ENCODE measurements around the gene ACOT13.

The ACOT13 gene

DNA sequence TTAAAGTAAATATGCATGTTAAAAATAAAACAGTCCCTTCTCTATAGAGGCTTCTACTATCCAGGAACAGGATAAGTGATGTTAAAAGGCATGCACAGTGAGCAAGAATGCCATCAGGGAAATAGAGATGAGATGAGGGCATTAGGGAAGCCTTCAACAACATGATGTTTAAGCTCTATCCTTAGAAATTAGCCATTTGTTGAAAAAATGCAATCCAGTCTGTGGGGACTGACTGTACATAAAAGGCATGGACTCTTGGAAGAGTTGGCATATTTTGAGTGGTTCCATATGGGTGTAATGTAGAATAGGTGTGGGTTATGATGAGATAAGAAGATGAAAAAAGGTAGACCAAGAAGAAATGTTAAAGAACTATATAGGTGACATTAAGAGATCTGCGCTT, 26.7 kb upstream of the ACOT13 start:
- TF ChIP-seq POLR2AphosphoS5 (IDR thresholded peaks at IDR 0.05; ENCODE audit: low read depth, low read length): no peak
- no peak for TF ChIP-seq TAF1 (IDR thresholded peaks at IDR 0.05; ENCODE audit: borderline replicate concordance, insufficient read depth, low read length)
- TF ChIP-seq SIN3A (IDR thresholded peaks at IDR 0.05; ENCODE audit: borderline replicate concordance, insufficient read depth, low read length): no peak
- TF ChIP-seq, protein P1, sequence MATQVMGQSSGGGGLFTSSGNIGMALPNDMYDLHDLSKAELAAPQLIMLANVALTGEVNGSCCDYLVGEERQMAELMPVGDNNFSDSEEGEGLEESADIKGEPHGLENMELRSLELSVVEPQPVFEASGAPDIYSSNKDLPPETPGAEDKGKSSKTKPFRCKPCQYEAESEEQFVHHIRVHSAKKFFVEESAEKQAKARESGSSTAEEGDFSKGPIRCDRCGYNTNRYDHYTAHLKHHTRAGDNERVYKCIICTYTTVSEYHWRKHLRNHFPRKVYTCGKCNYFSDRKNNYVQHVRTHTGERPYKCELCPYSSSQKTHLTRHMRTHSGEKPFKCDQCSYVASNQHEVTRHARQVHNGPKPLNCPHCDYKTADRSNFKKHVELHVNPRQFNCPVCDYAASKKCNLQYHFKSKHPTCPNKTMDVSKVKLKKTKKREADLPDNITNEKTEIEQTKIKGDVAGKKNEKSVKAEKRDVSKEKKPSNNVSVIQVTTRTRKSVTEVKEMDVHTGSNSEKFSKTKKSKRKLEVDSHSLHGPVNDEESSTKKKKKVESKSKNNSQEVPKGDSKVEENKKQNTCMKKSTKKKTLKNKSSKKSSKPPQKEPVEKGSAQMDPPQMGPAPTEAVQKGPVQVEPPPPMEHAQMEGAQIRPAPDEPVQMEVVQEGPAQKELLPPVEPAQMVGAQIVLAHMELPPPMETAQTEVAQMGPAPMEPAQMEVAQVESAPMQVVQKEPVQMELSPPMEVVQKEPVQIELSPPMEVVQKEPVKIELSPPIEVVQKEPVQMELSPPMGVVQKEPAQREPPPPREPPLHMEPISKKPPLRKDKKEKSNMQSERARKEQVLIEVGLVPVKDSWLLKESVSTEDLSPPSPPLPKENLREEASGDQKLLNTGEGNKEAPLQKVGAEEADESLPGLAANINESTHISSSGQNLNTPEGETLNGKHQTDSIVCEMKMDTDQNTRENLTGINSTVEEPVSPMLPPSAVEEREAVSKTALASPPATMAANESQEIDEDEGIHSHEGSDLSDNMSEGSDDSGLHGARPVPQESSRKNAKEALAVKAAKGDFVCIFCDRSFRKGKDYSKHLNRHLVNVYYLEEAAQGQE (IDR thresholded peaks at IDR 0.05; ENCODE audit: insufficient read depth in 1 of 2, low read depth in 2 of 2, low read length in 2 of 2): no peak
- no peak for TF ChIP-seq FOXP2 (optimal IDR thresholded peaks at IDR 0.05; ENCODE audit: borderline replicate concordance, extremely low read depth, extremely low read length, insufficient read depth)

DNA sequence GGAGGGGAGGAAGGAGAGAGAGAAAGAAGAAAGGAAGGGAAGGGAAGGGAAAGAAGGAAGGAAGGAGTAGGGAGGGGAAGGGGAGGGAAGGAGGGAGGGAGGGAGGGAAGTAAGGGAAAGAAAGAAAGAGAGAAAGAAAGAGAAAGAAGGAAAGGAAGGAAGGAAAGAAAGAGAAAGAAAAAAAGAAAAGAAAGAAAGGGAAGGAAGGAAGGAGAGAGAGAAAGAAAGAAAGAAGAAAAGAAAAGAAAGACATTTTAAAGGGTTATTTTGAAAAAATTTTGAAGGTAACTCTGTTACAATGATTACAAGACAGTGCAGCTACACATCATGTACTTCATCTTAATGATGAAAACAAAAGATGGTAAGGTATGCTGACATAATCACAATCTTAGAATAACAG, 24.8 kb upstream of the ACOT13 start:
- no peak for TF ChIP-seq TAF1 (IDR thresholded peaks at IDR 0.05; ENCODE audit: borderline replicate concordance, insufficient read depth, low read length)
- TF ChIP-seq FOXP2 (optimal IDR thresholded peaks at IDR 0.05; ENCODE audit: borderline replicate concordance, extremely low read depth, extremely low read length, insufficient read depth): no peak
- TF ChIP-seq, protein P1 (IDR thresholded peaks at IDR 0.05; ENCODE audit: insufficient read depth in 1 of 2, low read depth in 2 of 2, low read length in 2 of 2): no peak
- TF ChIP-seq SIN3A (IDR thresholded peaks at IDR 0.05; ENCODE audit: borderline replicate concordance, insufficient read depth, low read length): no peak
- no peak for TF ChIP-seq POLR2AphosphoS5 (IDR thresholded peaks at IDR 0.05; ENCODE audit: low read depth, low read length)

DNA sequence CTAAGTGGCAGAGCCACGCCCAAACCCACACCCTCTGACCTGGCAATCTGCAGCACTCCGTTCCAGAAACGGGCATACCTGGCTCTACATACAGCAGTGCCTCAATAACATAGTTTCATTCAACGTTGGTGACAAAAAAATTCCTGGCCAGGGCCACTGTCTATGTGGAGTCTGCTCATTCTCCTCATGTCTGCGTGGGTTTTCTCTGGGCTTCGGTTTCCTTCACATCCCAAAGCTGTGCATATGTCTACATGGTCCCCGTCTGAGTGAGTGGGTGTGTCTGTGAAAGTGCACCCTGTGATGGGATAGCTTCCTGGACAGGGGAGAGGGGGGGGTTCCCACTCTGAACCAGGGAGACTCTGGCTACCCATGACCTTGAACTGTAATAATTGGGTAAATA, 23.0 kb upstream of the ACOT13 start:
- TF ChIP-seq, protein P1 (IDR thresholded peaks at IDR 0.05; ENCODE audit: insufficient read depth in 1 of 2, low read depth in 2 of 2, low read length in 2 of 2): no peak
- TF ChIP-seq FOXP2 (optimal IDR thresholded peaks at IDR 0.05; ENCODE audit: borderline replicate concordance, extremely low read depth, extremely low read length, insufficient read depth) (no peak), SIN3A (IDR thresholded peaks at IDR 0.05; ENCODE audit: borderline replicate concordance, insufficient read depth, low read length) (no peak), TAF1 (IDR thresholded peaks at IDR 0.05; ENCODE audit: borderline replicate concordance, insufficient read depth, low read length) (no peak), POLR2AphosphoS5 (IDR thresholded peaks at IDR 0.05; ENCODE audit: low read depth, low read length) (no peak)

DNA sequence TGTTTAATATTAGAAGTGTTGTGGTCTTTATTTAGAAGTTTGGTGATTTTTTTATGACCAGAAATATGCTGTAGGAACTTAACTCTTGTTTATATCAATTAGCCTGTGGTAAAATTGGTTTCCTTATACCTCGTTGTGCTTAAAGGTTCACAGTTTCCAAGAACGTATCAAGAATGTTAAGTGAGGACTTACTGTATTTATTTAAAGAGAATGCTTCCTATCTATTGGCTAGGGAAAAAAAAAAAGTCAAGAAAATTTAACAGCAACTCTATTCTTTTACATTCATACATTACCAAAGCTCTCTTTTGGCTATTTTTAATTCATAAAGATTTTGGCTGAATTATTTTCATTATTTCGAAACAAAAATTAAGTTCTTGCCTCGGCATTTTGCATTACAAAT, 22.5 kb upstream of the ACOT13 start:
- TF ChIP-seq POLR2AphosphoS5 (IDR thresholded peaks at IDR 0.05; ENCODE audit: low read depth, low read length) (no peak), FOXP2 (optimal IDR thresholded peaks at IDR 0.05; ENCODE audit: borderline replicate concordance, extremely low read depth, extremely low read length, insufficient read depth) (no peak), TAF1 (IDR thresholded peaks at IDR 0.05; ENCODE audit: borderline replicate concordance, insufficient read depth, low read length) (no peak), SIN3A (IDR thresholded peaks at IDR 0.05; ENCODE audit: borderline replicate concordance, insufficient read depth, low read length) (no peak)
- TF ChIP-seq, protein P1 (IDR thresholded peaks at IDR 0.05; ENCODE audit: insufficient read depth in 1 of 2, low read depth in 2 of 2, low read length in 2 of 2): no peak

DNA sequence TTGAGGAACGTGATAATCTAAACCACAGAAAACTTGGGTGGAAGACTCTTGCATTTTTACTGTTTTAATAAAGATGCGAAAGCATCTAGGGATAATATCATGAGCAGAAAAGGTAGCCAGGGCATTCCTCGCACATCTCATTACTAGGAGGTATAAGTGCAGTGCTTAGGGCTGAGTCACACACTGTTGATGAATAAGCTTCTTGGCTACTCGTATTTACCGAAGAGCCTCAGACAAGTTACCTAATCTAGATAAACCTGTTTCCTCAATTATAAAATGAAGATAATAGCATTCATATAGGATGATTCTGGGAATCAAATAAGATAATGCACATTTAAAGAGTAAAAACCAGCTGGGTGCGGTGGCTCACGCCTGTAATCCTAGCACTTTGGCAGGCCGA, 20.1 kb upstream of the ACOT13 start:
- TF ChIP-seq TAF1 (IDR thresholded peaks at IDR 0.05; ENCODE audit: borderline replicate concordance, insufficient read depth, low read length) (no peak), FOXP2 (optimal IDR thresholded peaks at IDR 0.05; ENCODE audit: borderline replicate concordance, extremely low read depth, extremely low read length, insufficient read depth) (no peak), SIN3A (IDR thresholded peaks at IDR 0.05; ENCODE audit: borderline replicate concordance, insufficient read depth, low read length) (no peak), POLR2AphosphoS5 (IDR thresholded peaks at IDR 0.05; ENCODE audit: low read depth, low read length) (no peak)
- TF ChIP-seq, protein P1 (IDR thresholded peaks at IDR 0.05; ENCODE audit: insufficient read depth in 1 of 2, low read depth in 2 of 2, low read length in 2 of 2): no peak
